GM04503 (cell line): ENCODE data around the gene KLF13.

Experiments used
- DNase-seq: peaks from one replicate; pipeline ENCODE4 v3.0.0-alpha.2; 2012; ENCODE audit warnings: low read depth

Gene KLF13

DNA sequence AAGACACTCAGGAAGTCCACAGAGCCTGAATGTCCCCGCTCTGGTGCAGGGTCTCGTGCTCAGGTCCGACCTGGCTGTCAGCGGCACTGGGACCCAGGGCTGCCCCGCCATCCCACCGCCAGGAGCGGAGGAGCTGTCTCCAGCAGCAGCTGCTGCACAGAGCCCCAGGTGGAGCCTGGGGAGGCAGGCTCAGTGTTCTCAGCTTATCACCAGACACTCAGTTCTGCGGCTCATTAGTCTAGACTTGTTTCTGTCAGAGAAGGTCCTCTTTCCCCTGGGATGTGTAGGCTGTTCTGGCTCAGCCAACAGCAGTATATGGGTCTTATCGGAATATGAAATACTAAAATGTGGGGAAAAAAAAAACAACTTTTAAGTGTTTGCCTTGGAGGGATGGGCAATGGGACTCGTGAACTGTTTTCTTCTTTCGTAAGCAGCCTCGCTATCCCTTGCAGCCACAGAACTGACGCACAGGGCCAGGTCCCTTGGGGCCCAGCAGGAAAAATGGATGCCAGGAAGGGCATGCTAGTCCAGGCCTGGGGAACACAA lies 75.9 kb downstream of the KLF13 start:
- no peak for DNase-seq

DNA sequence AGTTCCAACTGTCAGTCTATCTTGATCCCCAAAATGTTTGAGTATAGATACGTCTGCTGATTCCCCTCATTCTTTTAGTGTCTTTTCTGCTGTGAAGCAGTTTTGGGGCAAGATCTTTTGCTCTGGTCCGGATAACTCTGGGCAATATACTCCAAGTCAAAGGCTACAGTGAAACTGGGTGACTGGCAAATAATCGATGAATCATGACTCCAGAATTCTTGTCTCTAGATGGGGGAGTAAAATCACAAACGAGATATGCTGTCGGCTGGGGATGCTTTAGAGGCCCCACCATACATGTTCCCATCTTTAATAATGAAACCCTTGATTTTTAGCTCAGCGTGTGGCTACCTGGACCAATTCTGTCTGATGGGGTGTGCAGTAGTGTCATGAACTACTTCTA lies 76.5 kb downstream of the KLF13 start:
- DNase-seq, result no peak

DNA sequence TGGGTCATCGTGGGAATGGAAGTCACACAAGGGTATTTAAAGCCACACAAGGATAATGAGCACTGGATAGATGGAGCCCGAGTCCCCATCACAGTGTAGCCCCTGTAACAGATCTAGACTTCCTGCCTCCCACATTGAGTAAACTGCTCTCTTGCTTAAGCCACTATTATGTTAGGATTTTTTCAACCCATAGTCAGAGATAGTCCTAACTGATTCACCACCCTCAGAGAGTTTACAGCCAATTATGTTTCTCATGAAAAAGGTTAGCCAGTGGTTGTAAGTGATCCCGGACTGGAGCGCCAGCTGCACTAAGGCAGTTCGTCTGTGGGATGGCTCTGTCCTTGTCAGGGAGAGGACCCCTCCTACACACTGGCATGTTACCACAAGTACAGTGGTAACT lies 77.0 kb downstream of the KLF13 start:
- no peak for DNase-seq

DNA sequence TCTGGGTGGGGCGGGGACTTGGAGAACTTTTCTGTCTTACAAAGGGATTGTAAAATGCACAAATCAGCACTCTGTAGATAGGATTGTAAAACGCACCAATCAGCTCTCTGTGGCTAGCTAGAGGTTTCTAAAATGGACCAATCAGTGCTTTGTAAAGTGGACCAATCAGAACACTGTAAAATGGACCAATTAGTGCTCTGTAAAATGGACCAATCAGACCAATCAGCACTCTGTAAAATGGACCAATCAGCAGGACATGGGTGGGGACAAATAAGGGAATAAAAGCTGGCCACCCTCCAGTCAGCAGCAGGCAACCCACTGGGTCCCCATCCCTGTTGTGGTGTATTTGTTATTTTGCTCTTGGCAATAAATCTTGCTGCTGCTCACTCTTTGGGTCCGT lies 77.7 kb downstream of the KLF13 start:
- no peak for DNase-seq

DNA sequence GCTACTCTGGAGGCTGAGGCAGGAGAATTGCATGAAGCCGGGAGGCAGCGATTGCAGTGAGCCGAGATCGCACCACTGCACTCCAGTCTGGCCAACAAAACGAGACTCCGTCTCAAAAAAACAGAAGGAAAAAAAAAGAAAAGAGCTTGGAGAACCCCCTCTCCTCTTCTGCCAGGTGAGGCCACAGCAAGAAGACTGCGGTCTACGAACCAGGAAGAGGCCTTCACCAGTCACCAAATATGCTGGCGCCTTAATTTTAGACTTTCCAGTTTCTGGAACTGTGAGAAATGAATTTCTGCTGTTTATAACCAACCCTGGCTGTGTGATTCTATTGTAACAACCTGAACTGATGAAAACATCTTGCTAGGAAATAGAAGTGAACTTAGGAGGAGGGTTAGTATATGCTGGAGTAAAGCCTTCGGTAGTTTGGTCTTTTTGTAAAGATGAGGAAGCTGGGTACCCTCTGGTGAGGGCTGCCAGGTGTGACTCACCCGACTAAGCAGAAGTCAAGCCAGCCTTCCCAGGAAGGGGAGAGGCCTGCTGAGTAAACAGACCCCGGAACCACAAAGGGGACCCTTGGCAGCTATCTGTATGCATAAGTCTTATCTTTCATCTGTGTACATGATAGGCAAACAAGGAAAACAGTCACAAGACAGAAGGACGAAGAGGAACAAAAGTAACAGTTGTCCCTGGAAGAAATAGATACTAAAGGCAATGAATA lies 78.7 kb downstream of the KLF13 start:
- no peak for DNase-seq

DNA sequence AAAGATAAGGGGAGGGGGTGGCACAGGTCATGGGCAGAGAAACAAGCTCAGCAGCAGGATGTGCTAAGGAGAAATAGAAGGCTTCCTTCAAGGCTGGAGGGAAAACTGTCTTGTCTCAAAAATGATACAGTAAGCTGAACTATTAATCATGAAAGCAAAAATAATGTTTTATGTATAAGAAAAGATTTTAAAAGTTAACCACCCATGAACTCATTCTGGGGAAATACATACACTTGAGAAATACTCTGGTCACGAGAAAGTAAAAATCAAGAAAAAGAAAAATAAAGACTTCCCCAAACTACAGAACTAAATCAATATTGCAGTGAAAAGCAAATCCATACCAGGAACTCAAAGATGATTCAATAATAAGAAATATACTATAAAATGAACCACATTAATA lies 80.7 kb downstream of the KLF13 start:
- DNase-seq, result no peak

DNA sequence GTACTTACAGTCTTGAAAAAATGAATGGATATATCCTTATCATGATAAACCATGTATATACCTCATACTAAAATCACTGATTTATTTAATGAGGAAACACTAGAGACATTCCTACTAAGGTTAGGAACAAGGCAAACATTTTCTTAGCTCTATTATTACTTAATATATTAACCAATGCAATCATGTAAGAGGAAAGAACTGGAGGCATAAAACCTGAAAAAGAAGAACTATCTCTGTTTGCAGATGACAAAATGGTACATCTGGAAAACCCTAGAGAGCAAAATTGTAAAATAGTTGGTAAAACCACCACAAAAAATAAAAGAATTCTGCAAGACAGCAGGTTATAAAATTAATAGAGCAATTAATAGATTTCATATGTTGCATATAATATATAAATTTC lies 81.2 kb downstream of the KLF13 start:
- DNase-seq, result no peak

DNA sequence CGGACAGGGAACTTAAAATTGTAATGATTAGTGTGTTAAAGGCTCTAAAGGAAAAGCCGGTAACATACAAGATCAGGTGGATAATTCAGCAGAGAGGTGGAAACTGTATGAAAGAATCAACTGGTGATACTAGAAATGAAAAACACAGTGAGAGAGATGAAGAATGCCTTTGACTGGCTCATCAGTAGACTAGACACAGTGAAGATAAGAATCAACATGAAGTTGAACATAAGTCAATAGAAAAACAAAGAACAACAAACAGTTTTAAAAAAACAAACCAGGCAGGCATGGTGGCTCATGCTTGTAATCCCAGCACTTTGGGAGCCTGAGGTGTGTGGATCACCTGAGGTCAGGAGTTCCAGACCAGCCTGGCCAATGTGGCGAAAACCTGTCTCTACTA lies 82.1 kb downstream of the KLF13 start:
- no peak for DNase-seq

DNA sequence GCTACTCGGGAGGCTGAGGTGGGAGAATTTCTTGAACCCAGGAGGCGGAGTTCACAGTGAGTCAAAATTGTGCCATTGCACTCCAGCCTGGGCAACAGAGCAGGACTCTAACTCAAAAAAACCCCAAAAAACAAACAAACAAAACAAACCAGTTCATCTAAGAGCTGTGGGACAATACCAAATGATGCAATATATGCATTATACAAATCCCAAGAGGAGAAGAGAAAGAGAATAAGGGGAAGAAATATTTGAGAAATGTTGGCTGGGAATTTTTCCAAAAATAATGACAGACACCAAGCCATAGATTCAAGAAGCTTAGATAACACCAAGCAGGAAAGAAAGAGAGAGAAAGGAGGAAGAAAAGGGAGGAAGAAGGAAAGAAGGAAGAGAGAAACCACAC lies 82.5 kb downstream of the KLF13 start:
- no peak for DNase-seq

DNA sequence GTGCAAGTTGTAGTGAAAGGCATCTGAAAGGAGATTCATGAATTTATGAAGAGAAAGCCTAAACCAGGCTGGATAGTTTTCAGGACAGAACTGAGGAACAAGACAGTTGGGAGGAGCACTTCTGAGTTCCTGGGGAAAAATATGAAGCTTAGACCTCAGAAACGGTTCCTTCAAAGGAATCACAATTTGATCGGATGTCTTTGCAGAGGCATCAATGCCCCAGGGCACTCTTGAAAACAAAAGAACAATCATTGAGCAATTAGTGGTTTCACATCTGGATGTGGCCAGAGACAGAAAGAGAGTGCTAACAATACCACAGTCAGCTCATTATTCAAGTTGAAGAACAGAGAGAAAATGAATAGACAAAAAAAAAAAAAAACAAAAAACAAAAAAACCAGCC lies 86.2 kb downstream of the KLF13 start:
- no peak for DNase-seq

DNA sequence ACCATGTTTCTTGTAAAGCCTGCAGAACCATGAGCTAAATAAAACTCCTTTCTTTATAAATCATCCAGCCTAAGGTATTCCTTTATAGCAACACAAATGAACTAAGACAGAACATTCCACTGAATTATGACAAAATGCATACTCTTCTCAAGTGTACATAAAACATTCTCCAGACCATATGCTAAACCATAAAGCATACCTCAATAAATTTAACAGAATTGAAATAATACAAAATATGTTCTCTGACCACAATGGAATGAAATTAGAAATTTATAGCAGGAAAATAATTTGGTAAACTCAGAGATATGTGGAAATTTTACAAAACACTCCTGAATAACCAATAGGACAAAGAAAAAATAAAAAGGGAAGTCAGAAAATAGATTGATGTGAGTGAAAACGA lies 88.6 kb downstream of the KLF13 start:
- DNase-seq, result no peak

DNA sequence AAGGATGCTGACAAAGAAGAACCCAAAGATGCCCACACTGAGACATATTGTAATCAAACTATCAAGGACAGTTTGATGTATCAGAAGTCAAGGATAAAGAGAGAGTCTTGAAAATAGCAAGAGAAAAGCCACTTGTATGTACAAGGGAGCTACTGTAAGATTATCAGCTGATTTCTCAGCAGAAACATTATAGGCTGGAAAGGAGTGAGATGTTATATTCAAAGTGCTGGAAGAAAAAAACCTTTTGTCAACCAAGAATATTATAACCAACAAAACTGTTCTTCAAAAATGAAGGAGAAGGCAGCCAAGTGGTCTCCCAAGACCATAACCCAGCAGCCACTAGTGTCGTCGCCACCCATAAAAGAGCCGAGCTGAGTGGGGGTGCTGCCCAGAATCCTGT lies 93.2 kb downstream of the KLF13 start:
- DNase-seq, result no peak

DNA sequence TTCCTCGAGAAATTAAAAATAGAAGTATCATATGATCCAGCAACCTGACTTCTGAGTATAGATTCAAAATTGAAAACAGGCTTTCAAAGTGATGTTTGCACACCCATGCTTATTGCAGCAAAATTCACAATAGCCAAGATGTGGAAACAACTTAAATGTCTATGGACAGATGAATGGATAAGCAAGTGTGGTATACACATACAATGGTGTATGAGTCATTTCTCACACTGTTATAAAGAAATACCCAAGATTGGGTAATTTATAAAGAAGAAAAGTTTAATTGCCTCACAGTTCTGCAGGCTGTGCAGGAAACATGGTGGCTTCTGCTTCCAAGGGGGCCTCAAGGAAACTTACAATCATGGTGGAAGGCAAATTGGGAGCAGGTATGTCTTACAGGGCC lies 100.8 kb downstream of the KLF13 start:
- no peak for DNase-seq
